HepG2 (cell line): ENCODE measurements around the gene HINFP. TPM values are rescaled to one million over a fixed set of nuclear protein-coding genes. Genes with fewer than 3 reads are reported as not detected.

Source experiments
- ARID4A ChIP-seq: sonication (generic); formaldehyde crosslinking; IDR thresholded peaks from 2 replicates; pipeline ENCODE4 v1.5.0; 2020; ENCODE audit warnings: mild to moderate bottlenecking, missing genetic modification reagents, borderline replicate concordance
- BORCS8-MEF2B ChIP-seq: sonication (generic); formaldehyde crosslinking; IDR thresholded peaks from 2 replicates; pipeline ENCODE4 v1.8.0; 2022; ENCODE audit warnings: mild to moderate bottlenecking, missing genetic modification reagents
- FOXA1 ChIP-seq, 2 experiments: fragments of 450-650 bp in 1 of 2; sonication (generic) in 1 of 2; formaldehyde crosslinking in 1 of 2; IDR thresholded peaks; 2 replicates each; pipeline versions ENCODE4 v1.4.0 to v1.6.1; 2016 to 2020; ENCODE audit warnings: missing genetic modification reagents in 1 of 2
- KDM4B ChIP-seq: sonication (generic); formaldehyde crosslinking; IDR thresholded peaks from 2 replicates; pipeline ENCODE4 v1.4.0; 2020; ENCODE audit warnings: missing genetic modification reagents
- KLF12 ChIP-seq: sonication (generic); formaldehyde crosslinking; IDR thresholded peaks from 2 replicates; pipeline ENCODE4 v1.4.0; 2020; ENCODE audit warnings: missing genetic modification reagents, borderline replicate concordance
- MTF2 ChIP-seq: sonication (generic); formaldehyde crosslinking; IDR thresholded peaks from 2 replicates; pipeline ENCODE4 v1.5.0; 2020; ENCODE audit warnings: missing genetic modification reagents, borderline replicate concordance
- RORA ChIP-seq: sonication (generic); formaldehyde crosslinking; IDR thresholded peaks from 2 replicates; pipeline ENCODE4 v1.5.0; 2020; ENCODE audit warnings: mild to moderate bottlenecking, missing genetic modification reagents, moderate library complexity
- SMARCC2 ChIP-seq: fragments of 450-650 bp; IDR thresholded peaks from 2 replicates; pipeline ENCODE4 v1.6.1; 2017; ENCODE audit warnings: antibody characterized with exemption, mild to moderate bottlenecking
- ZFP62 ChIP-seq: sonication (generic); formaldehyde crosslinking; IDR thresholded peaks from 2 replicates; pipeline ENCODE4 v1.4.0; 2020; ENCODE audit warnings: missing genetic modification reagents
- ZNF276 ChIP-seq: sonication (generic); formaldehyde crosslinking; IDR thresholded peaks from 2 replicates; pipeline ENCODE4 v1.4.0; 2020; ENCODE audit warnings: mild to moderate bottlenecking, low read depth, missing genetic modification reagents
- ZNF30 ChIP-seq: sonication (generic); formaldehyde crosslinking; IDR thresholded peaks from 2 replicates; pipeline ENCODE4 v1.5.0; 2020; ENCODE audit warnings: mild to moderate bottlenecking, missing genetic modification reagents
- ZNF446 ChIP-seq: sonication (generic); formaldehyde crosslinking; IDR thresholded peaks from 2 replicates; pipeline ENCODE4 v1.5.0; 2020; ENCODE audit warnings: mild to moderate bottlenecking, missing genetic modification reagents
- ZNF589 ChIP-seq: sonication (generic); formaldehyde crosslinking; conservative IDR thresholded peaks from 2 replicates; pipeline ENCODE4 v1.8.0; 2022; ENCODE audit warnings: mild to moderate bottlenecking, moderate library complexity, missing genetic modification reagents
- ZNF598 ChIP-seq: sonication (generic); formaldehyde crosslinking; IDR thresholded peaks from 2 replicates; pipeline ENCODE4 v1.5.1; 2020; ENCODE audit warnings: mild to moderate bottlenecking, missing genetic modification reagents, borderline replicate concordance
- ZNF607 ChIP-seq: sonication (generic); formaldehyde crosslinking; IDR thresholded peaks from 2 replicates; pipeline ENCODE4 v1.5.1; 2020; ENCODE audit warnings: missing genetic modification reagents, mild to moderate bottlenecking, borderline replicate concordance
- polyA plus RNA-seq, 8 experiments: library from polyadenylated mRNA; depleted of rRNA in 3 of 8; stranded (reverse) in 7 of 8; unstranded in 1 of 8; fragments of >200 nt; fragmentation: Illumina TruSeq in 4 of 8; extraction: Trizol in 4 of 8; gene quantifications; 2 replicates each; pipeline versions ENCODE4 v1.2.1 to v1.2.3, GENCODE V29; 2011 to 2016; ENCODE audit warnings: low read depth in 4 of 8, missing spikeins in 1 of 8, mixed read lengths in 1 of 8; ENCODE audit not compliant: insufficient read depth in 1 of 8
- total RNA-seq, 5 experiments: library from RNA; depleted of rRNA; stranded (reverse); fragments of >200 nt; fragmentation: Illumina TruSeq; extraction: Trizol; gene quantifications; 2 replicates each; pipeline ENCODE4 v1.2.3, GENCODE V29; 2016; ENCODE audit warnings: low read depth in 1 of 5
- TF ChIP-seq, protein P1 (sequence below): sonication (generic); formaldehyde crosslinking; IDR thresholded peaks from 2 replicates; pipeline ENCODE4 v1.4.0; 2020; ENCODE audit warnings: missing genetic modification reagents
- TF ChIP-seq, protein P2 (sequence below): IDR thresholded peaks from 2 replicates; pipeline ENCODE4 v1.6.1; 2016

Gene HINFP
- total and polyA plus RNA-seq, 2 of the 13 experiments (the other 11 are each of a cell fraction or from before 2014, with no cell fraction given) = 15.1 to 21.4 TPM

DNA sequence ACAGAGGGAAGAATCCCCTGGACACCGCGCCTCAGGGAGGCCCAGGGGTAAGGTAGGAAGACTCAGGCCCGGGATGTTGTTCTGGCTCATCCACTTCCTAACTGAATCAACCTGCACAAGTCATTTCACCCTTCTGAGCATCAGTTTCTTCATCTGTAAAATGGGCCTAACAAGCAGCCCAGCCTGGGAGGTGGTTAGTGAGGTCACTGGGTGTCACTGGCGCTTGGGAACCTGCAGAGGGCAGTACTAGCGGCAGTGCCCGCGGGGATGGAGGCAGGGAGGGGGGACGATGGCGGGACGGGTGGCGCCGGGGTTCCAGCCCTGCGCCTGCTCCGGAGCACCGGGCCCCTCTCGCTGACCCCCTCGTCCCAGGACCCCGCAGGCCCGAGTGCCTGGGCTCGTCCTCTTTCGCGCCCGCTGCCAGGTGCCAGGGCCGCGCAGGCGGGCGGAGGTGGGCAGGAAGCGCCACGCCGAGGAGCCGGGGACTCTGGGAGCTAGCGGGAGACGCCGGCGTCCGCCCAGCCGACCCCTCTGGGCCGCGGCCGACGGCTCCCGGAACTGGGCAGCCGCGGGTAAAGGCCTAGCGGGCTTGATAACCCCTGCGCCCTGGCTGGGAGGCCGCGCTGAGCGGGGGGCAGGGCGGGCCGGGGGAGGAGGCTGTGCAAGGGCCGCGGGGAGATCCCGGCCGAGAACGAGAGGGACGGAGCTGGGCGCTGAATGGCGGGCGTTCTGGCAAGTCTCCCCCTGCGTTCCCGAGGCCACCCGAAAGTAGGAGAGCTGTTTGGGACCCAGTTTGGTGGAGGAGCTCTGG, 47.3 kb downstream of the HINFP start, which contains the start of gene NLRX1 (continued):
- peak; percentile 76; the same call in 1 of the 2 replicates for TF ChIP-seq MTF2
- no peak; the same call in 1 of the 2 replicates for TF ChIP-seq ZNF589 (CRISPR knock-in tag)
- no peak for TF ChIP-seq ZFP62 (CRISPR knock-in tag)
- no peak; the same call in 1 of the 2 replicates for TF ChIP-seq ZNF30 (CRISPR knock-in tag)
- TF ChIP-seq ZNF598 = no peak
- TF ChIP-seq FOXA1 (IDR thresholded peaks at IDR 0.05) = no peak
- no peak for TF ChIP-seq FOXA1 (CRISPR knock-in tag; IDR thresholded peaks at IDR 0.05)
- peak; percentile 85; the same call in 1 of the 2 replicates for TF ChIP-seq ZNF607 (CRISPR knock-in tag)
- TF ChIP-seq KDM4B (CRISPR knock-in tag) = no peak
- TF ChIP-seq KLF12 = peak; percentile 83; the same call in 1 of the 2 replicates
- TF ChIP-seq ARID4A (CRISPR knock-in tag) = peak; percentile 69; the same call in 1 of the 2 replicates
- TF ChIP-seq BORCS8-MEF2B (CRISPR knock-in tag) = no peak; the same call in 1 of the 2 replicates
- peak; percentile 79; the same call in 1 of the 2 replicates for TF ChIP-seq ZNF446
- TF ChIP-seq SMARCC2 = no peak
- TF ChIP-seq ZNF276 (CRISPR knock-in tag) = no peak
- TF ChIP-seq, protein P1, sequence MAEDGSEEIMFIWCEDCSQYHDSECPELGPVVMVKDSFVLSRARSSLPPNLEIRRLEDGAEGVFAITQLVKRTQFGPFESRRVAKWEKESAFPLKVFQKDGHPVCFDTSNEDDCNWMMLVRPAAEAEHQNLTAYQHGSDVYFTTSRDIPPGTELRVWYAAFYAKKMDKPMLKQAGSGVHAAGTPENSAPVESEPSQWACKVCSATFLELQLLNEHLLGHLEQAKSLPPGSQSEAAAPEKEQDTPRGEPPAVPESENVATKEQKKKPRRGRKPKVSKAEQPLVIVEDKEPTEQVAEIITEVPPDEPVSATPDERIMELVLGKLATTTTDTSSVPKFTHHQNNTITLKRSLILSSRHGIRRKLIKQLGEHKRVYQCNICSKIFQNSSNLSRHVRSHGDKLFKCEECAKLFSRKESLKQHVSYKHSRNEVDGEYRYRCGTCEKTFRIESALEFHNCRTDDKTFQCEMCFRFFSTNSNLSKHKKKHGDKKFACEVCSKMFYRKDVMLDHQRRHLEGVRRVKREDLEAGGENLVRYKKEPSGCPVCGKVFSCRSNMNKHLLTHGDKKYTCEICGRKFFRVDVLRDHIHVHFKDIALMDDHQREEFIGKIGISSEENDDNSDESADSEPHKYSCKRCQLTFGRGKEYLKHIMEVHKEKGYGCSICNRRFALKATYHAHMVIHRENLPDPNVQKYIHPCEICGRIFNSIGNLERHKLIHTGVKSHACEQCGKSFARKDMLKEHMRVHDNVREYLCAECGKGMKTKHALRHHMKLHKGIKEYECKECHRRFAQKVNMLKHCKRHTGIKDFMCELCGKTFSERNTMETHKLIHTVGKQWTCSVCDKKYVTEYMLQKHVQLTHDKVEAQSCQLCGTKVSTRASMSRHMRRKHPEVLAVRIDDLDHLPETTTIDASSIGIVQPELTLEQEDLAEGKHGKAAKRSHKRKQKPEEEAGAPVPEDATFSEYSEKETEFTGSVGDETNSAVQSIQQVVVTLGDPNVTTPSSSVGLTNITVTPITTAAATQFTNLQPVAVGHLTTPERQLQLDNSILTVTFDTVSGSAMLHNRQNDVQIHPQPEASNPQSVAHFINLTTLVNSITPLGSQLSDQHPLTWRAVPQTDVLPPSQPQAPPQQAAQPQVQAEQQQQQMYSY (CRISPR knock-in tag) = peak; percentile 41; the same call in 1 of the 2 replicates
- TF ChIP-seq, protein P2, sequence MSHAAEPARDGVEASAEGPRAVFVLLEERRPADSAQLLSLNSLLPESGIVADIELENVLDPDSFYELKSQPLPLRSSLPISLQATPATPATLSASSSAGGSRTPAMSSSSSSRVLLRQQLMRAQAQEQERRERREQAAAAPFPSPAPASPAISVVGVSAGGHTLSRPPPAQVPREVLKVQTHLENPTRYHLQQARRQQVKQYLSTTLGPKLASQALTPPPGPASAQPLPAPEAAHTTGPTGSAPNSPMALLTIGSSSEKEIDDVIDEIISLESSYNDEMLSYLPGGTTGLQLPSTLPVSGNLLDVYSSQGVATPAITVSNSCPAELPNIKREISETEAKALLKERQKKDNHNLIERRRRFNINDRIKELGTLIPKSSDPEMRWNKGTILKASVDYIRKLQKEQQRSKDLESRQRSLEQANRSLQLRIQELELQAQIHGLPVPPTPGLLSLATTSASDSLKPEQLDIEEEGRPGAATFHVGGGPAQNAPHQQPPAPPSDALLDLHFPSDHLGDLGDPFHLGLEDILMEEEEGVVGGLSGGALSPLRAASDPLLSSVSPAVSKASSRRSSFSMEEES = no peak
- TF ChIP-seq RORA (CRISPR knock-in tag) = no peak
